H9 (cell line): ENCODE data around the gene DNAH11. TPM values are rescaled to one million over a fixed set of nuclear protein-coding genes. Genes with fewer than 3 reads are reported as not detected.

Experiments used
- DNase-seq: peaks from one replicate; pipeline ENCODE4 v3.0.0-alpha.2; 2017
- H2AFZ ChIP-seq: one replicate; pipeline ENCODE4 v1.6.1; 2013; ENCODE audit warnings: mild to moderate bottlenecking, low read length, control low read depth, moderate library complexity
- H2AK5ac ChIP-seq: 2 replicates; pipeline ENCODE4 v1.6.1; 2013; ENCODE audit warnings: low read length, control low read depth, mixed read lengths; ENCODE audit not compliant: insufficient read length
- H2BK120ac ChIP-seq: one replicate; pipeline ENCODE4 v1.6.1; 2013; ENCODE audit warnings: low read depth, mild to moderate bottlenecking, low read length, control low read depth, inconsistent platforms; ENCODE audit not compliant: poor library complexity, severe bottlenecking
- H2BK12ac ChIP-seq: 2 replicates; pipeline ENCODE4 v1.6.1; 2013; ENCODE audit warnings: low read length, control low read depth, mixed read lengths, low read depth; ENCODE audit not compliant: insufficient read length
- H2BK15ac ChIP-seq: 2 replicates; pipeline ENCODE4 v1.6.1; 2013; ENCODE audit warnings: low read depth, low read length, control low read depth
- H2BK20ac ChIP-seq: one replicate; pipeline ENCODE4 v1.6.1; 2013; ENCODE audit warnings: low read depth, mild to moderate bottlenecking, low read length, control low read depth, inconsistent platforms; ENCODE audit not compliant: poor library complexity, severe bottlenecking
- H2BK5ac ChIP-seq: 2 replicates; pipeline ENCODE4 v1.6.1; 2013; ENCODE audit warnings: low read length, control low read depth, mixed read lengths; ENCODE audit not compliant: insufficient read length
- H3K14ac ChIP-seq: 2 replicates; pipeline ENCODE4 v1.6.1; 2013; ENCODE audit warnings: low read length, control low read depth; ENCODE audit not compliant: insufficient read depth
- H3K18ac ChIP-seq: 2 replicates; pipeline ENCODE4 v1.6.1; 2013; ENCODE audit warnings: low read depth, mild to moderate bottlenecking, mixed read lengths, low read length, control low read depth; ENCODE audit not compliant: insufficient read length
- H3K23ac ChIP-seq: 2 replicates; pipeline ENCODE4 v1.6.1; 2013; ENCODE audit warnings: low read length, control low read depth, mixed read lengths, low read depth; ENCODE audit not compliant: insufficient read length
- H3K23me2 ChIP-seq: 2 replicates; pipeline ENCODE4 v1.6.1; 2013; ENCODE audit warnings: low read depth, mild to moderate bottlenecking, mixed read lengths, low read length, control low read depth; ENCODE audit not compliant: insufficient read length, poor library complexity, severe bottlenecking
- H3K27ac ChIP-seq: 2 replicates; pipeline ENCODE4 v1.5.1; 2013; ENCODE audit warnings: low read length, control low read depth, mixed read lengths, low read depth; ENCODE audit not compliant: insufficient read length
- H3K27me3 ChIP-seq: 2 replicates; pipeline ENCODE4 v1.6.1; 2013; ENCODE audit warnings: low read length, control low read depth, inconsistent platforms; ENCODE audit not compliant: insufficient read depth
- H3K4ac ChIP-seq: 2 replicates; pipeline ENCODE4 v1.6.1; 2013; ENCODE audit warnings: low read depth, mild to moderate bottlenecking, control low read depth, inconsistent platforms, low read length, moderate library complexity
- H3K4me1 ChIP-seq: 2 replicates; pipeline ENCODE4 v1.6.1; 2013; ENCODE audit warnings: low read length, control low read depth, inconsistent platforms; ENCODE audit not compliant: insufficient read depth
- H3K4me2 ChIP-seq: 2 replicates; pipeline ENCODE4 v1.6.1; 2013; ENCODE audit warnings: low read length, control low read depth, mixed read lengths; ENCODE audit not compliant: insufficient read length, insufficient read depth
- H3K56ac ChIP-seq: 2 replicates; pipeline ENCODE4 v1.6.1; 2013; ENCODE audit warnings: low read depth, mild to moderate bottlenecking, mixed read lengths, low read length, control low read depth; ENCODE audit not compliant: insufficient read length
- H3K79me1 ChIP-seq: 2 replicates; pipeline ENCODE4 v1.6.1; 2013; ENCODE audit warnings: low read depth, mild to moderate bottlenecking, moderate library complexity, low read length, control low read depth, inconsistent platforms; ENCODE audit not compliant: insufficient read depth, poor library complexity, severe bottlenecking
- H3K79me2 ChIP-seq: 2 replicates; pipeline ENCODE4 v1.6.1; 2013; ENCODE audit warnings: low read length, control low read depth, inconsistent platforms; ENCODE audit not compliant: insufficient read depth
- H3K9ac ChIP-seq: 2 replicates; pipeline ENCODE4 v1.6.1; 2013; ENCODE audit warnings: low read length, control low read depth, mixed read lengths; ENCODE audit not compliant: insufficient read length; ENCODE audit errors: extremely low read depth
- H3K9me3 ChIP-seq: one replicate; pipeline ENCODE4 v1.6.1; 2013; ENCODE audit warnings: low read depth, low read length, inconsistent platforms; ENCODE audit not compliant: control insufficient read depth
- H3T11ph ChIP-seq: one replicate; pipeline ENCODE4 v1.6.1; 2013; ENCODE audit warnings: mild to moderate bottlenecking, low read length, control low read depth, inconsistent platforms
- H4K20me1 ChIP-seq: one replicate; pipeline ENCODE4 v1.6.1; 2013; ENCODE audit not compliant: control insufficient read depth, insufficient read length, insufficient read depth
- H4K5ac ChIP-seq: 2 replicates; pipeline ENCODE4 v1.6.1; 2013; ENCODE audit warnings: low read depth, mild to moderate bottlenecking, mixed read lengths, low read length, control low read depth; ENCODE audit not compliant: insufficient read length
- H4K8ac ChIP-seq: replicated peaks from 2 replicates; pipeline ENCODE4 v1.6.1; 2013; ENCODE audit warnings: low read length, control low read depth, mixed read lengths, low read depth; ENCODE audit not compliant: insufficient read length
- H4K91ac ChIP-seq: 2 replicates; pipeline ENCODE4 v1.6.1; 2013; ENCODE audit warnings: low read depth, mild to moderate bottlenecking, moderate library complexity, mixed read lengths, low read length, control low read depth; ENCODE audit not compliant: insufficient read length
- H3K27ac Mint-ChIP-seq, 3 experiments: 2 replicates in 2 of 3; 3 replicates in 1 of 3; pipeline ENCODE4 v1.8.0; 2020 to 2021; ENCODE audit warnings: mixed read lengths in 3 of 3, mild to moderate bottlenecking in 1 of 3, moderate library complexity in 1 of 3
- H3K27me3 Mint-ChIP-seq: 2 replicates; pipeline ENCODE4 v1.8.0; 2021; ENCODE audit warnings: low read depth, mild to moderate bottlenecking, moderate library complexity, mixed read lengths
- H3K36me3 Mint-ChIP-seq, 3 experiments: 2 replicates in 2 of 3; 3 replicates in 1 of 3; pipeline ENCODE4 v1.8.0; 2020 to 2021; ENCODE audit warnings: low read depth in 3 of 3, mixed read lengths in 3 of 3; ENCODE audit not compliant: insufficient read depth in 1 of 3
- H3K4me1 Mint-ChIP-seq, 2 experiments: 2 replicates each; pipeline ENCODE4 v1.8.0; 2020; ENCODE audit warnings: mixed read lengths in 2 of 2
- H3K4me3 Mint-ChIP-seq, 2 experiments: 2 replicates in 1 of 2; 3 replicates in 1 of 2; pipeline ENCODE4 v1.8.0; 2020 to 2021; ENCODE audit warnings: mild to moderate bottlenecking in 2 of 2, mixed read lengths in 2 of 2, moderate library complexity in 1 of 2
- H3K9me3 Mint-ChIP-seq, 2 experiments: 2 replicates in 1 of 2; 3 replicates in 1 of 2; pipeline ENCODE4 v1.8.0; 2020; ENCODE audit warnings: mild to moderate bottlenecking in 2 of 2, mixed read lengths in 2 of 2, moderate library complexity in 1 of 2
- WGBS: extraction: QIAGEN DNeasy Blood & Tissue Kit; methylation state at CpG from one replicate; pipeline ENCODE4 v1.1.7; 2013; ENCODE audit warnings: missing lambda C conversion rate, low lambda C conversion rate, mixed read lengths; ENCODE audit not compliant: insufficient read length; ENCODE audit errors: extremely low coverage; 5-methylcytosine and 5-hydroxymethylcytosine counted together
- total RNA-seq: library from RNA; stranded (reverse); gene quantifications from 2 replicates; pipeline ENCODE4 v1.2.1, GENCODE V29; 2021
- TF ChIP-seq, protein P1 (sequence below): fragments of 200-600 bp; sonication (generic); conservative IDR thresholded peaks from 3 replicates; pipeline ENCODE4 v1.8.0; 2021; ENCODE audit warnings: antibody characterized with exemption, mild to moderate bottlenecking

DNAH11 gene
- total RNA-seq, 1 experiment from 2014 or later, result 2.5 TPM

DNA sequence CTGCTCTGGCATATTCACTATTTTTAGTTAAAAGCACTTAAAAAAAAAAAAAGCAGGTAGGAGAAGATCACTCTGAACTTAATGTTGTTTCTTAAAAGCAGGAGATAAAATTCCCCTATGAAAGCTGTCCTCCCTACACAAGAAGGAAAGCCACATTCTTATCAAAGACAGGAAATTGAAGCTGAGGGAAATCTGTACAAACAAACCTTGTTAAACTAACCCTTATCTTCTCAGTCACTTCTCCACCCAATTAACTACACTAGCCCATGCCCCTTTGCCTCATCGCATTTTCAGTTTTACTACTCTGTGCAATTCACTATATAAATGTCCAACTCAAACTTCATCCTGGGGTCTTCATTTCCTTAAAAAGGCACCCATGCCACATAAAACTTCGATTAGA is 405.5 kb downstream of the DNAH11 start:
- Mint-ChIP-seq H3K27me3 (peaks cover 8% of the 10 kb centered on the region; the same call in 1 of the 2 replicates), H3K36me3 (peaks cover 0 to 4% (median 0%) of the 10 kb centered on the region in 3 experiments; a peak in 2 of 7 replicates), H3K9me3 (no peaks in the 10 kb centered on the region), H3K27ac (no peak overlapping the region), H3K4me3 (no peak overlapping the region), H3K4me1 (peaks cover 15 to 25% of the 10 kb centered on the region in 2 experiments)
- no peak overlapping the region for H2BK20ac ChIP-seq
- H3K79me2 ChIP-seq, result peaks cover 6% of the 10 kb centered on the region; the same call in 1 of the 2 replicates
- H3K4me1 ChIP-seq, result peaks cover 1% of the 10 kb centered on the region; the same call in 1 of the 2 replicates
- H4K20me1 ChIP-seq, result no peaks in the 10 kb centered on the region
- H2BK12ac ChIP-seq, result no peak overlapping the region
- H3K4ac ChIP-seq, result no peak overlapping the region
- DNase-seq, result no peak
- H3K4me2 ChIP-seq, result no peak overlapping the region
- H3K23me2 ChIP-seq, result peaks cover 7% of the 10 kb centered on the region
- TF ChIP-seq, protein P1, sequence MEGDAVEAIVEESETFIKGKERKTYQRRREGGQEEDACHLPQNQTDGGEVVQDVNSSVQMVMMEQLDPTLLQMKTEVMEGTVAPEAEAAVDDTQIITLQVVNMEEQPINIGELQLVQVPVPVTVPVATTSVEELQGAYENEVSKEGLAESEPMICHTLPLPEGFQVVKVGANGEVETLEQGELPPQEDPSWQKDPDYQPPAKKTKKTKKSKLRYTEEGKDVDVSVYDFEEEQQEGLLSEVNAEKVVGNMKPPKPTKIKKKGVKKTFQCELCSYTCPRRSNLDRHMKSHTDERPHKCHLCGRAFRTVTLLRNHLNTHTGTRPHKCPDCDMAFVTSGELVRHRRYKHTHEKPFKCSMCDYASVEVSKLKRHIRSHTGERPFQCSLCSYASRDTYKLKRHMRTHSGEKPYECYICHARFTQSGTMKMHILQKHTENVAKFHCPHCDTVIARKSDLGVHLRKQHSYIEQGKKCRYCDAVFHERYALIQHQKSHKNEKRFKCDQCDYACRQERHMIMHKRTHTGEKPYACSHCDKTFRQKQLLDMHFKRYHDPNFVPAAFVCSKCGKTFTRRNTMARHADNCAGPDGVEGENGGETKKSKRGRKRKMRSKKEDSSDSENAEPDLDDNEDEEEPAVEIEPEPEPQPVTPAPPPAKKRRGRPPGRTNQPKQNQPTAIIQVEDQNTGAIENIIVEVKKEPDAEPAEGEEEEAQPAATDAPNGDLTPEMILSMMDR, result no peak
- H2BK15ac ChIP-seq, result no peak overlapping the region
- no peak overlapping the region for H4K5ac ChIP-seq
- H3K56ac ChIP-seq, result no peak overlapping the region
- no peak overlapping the region for H4K91ac ChIP-seq
- H3K23ac ChIP-seq, result no peak overlapping the region
- H2AK5ac ChIP-seq, result no peak overlapping the region
- no peaks in the 10 kb centered on the region for H3K9me3 ChIP-seq
- no peak overlapping the region for H3T11ph ChIP-seq
- no peaks in the 10 kb centered on the region for H3K27me3 ChIP-seq
- H3K9ac ChIP-seq, result no peak overlapping the region
- H3K14ac ChIP-seq, result no peak overlapping the region
- H4K8ac ChIP-seq, result no peak overlapping the region
- H3K18ac ChIP-seq, result no peak overlapping the region
- no peak overlapping the region for H2BK120ac ChIP-seq
- no CpG with 5 or more reads among the region's 2 CpGs for WGBS
- H2BK5ac ChIP-seq, result no peak overlapping the region
- no peak overlapping the region for H2AFZ ChIP-seq
- H3K27ac ChIP-seq, result no peak overlapping the region
- H3K79me1 ChIP-seq, result no peaks in the 10 kb centered on the region
